NT2/D1 (cell line): ENCODE measurements around the gene VDAC1.

Experiments
- DNase-seq: peaks from one replicate; pipeline ENCODE4 v3.0.0-alpha.2; 2011; ENCODE audit warnings: low read depth, low spot score
- H3K27me3 ChIP-seq: 2 replicates; pipeline ENCODE4 v1.6.0; 2011; ENCODE audit warnings: mild to moderate bottlenecking; ENCODE audit not compliant: insufficient read length, insufficient read depth
- H3K36me3 ChIP-seq: 2 replicates; pipeline ENCODE4 v1.6.1; 2011; ENCODE audit warnings: mild to moderate bottlenecking, low read length, mixed read lengths; ENCODE audit not compliant: insufficient read depth, insufficient read length
- H3K4me1 ChIP-seq: 2 replicates; pipeline ENCODE4 v1.5.1; 2011; ENCODE audit not compliant: insufficient read depth, insufficient read length
- H3K4me3 ChIP-seq: 2 replicates; pipeline ENCODE4 v1.5.1; 2011; ENCODE audit warnings: low read depth; ENCODE audit not compliant: insufficient read length
- H3K9ac ChIP-seq: 2 replicates; pipeline ENCODE4 v1.6.0; 2011; ENCODE audit warnings: low read depth; ENCODE audit not compliant: insufficient read length
- H3K9me3 ChIP-seq: 2 replicates; pipeline ENCODE4 v1.5.1; 2011; ENCODE audit warnings: mild to moderate bottlenecking, low read length; ENCODE audit not compliant: insufficient read depth
- SUZ12 ChIP-seq: IDR thresholded peaks from 2 replicates; pipeline ENCODE4 v1.6.1; 2011; ENCODE audit not compliant: insufficient read length, insufficient read depth; ENCODE audit errors: extremely low read depth
- YY1 ChIP-seq: IDR thresholded peaks from 2 replicates; pipeline ENCODE4 v1.6.1; 2011; ENCODE audit not compliant: insufficient read length, insufficient read depth
- ZNF274 ChIP-seq: IDR thresholded peaks from 2 replicates; pipeline ENCODE4 v1.6.1; 2011; ENCODE audit warnings: mild to moderate bottlenecking, low read depth, low read length

The VDAC1 gene

DNA sequence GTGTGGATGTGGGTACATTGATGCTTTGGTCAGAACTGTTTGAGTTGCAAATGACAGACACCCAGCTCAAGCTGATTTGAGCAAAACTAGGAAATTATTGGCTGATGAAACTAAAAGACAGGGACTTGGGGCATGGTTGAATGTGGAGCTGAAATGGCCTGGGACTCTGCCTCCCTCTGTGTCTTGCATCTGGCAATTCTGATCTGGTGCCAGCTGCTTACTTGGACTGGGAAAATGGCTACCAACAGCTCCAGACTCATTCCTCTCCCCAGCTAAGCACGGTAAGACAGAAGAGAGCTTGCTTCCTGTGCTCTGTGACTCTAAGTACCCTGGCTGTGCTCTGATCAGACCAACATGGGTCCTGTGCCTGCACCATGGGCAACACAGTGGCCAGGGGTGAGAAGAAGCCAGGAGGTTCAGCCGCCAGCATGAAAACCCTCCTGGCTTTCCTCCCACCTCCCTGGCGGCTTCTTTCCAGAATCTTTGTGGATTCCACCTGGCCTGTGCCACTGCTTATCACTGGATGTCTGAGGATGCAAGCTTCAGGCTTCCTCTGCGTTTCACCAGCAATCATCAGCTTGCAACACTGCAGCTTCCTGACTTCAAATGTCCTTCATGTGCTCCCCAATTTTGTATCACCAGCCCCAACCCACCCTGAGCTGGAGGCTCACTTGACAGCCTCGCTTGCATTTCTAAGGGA lies 80.4 kb downstream of the VDAC1 start:
- no peak for TF ChIP-seq YY1
- TF ChIP-seq SUZ12: no peak
- TF ChIP-seq ZNF274: no peak
- Histone ChIP-seq H3K36me3 (no peaks in the 10 kb centered on the region), H3K27me3 (no peaks in the 10 kb centered on the region), H3K9ac (no peak overlapping the region), H3K9me3 (no peaks in the 10 kb centered on the region), H3K4me1 (peaks cover 14% of the 10 kb centered on the region), H3K4me3 (no peak overlapping the region)
- no peak for DNase-seq

DNA sequence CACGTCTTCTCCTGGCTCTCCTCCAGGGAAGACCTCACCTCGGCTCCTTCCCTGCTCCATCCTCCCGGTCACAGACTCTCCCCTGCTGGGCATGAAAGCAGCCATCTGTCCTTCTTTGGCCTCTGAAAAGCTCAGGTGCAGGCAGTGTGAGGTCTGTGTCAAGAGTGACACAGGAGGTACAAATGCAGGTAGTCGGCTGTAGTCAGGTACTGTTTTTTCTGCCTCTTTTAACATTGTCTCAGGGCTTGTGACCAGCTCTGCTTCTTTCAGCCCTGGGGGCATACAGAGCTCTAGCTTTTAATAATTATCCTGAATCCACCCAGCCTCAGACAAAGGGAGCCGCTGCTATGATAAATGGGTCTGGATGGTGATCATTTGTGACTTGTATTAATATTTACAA lies 82.8 kb downstream of the VDAC1 start:
- H3K9me3 ChIP-seq: no peaks in the 10 kb centered on the region
- H3K36me3 ChIP-seq: no peaks in the 10 kb centered on the region
- DNase-seq: no peak
- no peak overlapping the region for H3K4me3 ChIP-seq
- H3K27me3 ChIP-seq: no peaks in the 10 kb centered on the region
- no peak overlapping the region for H3K9ac ChIP-seq
- TF ChIP-seq SUZ12 (no peak), ZNF274 (no peak), YY1 (no peak)
- peaks cover 14% of the 10 kb centered on the region for H3K4me1 ChIP-seq
